HPDE6-E6E7 (cell line): ENCODE results near the gene CCDC182.
A peak's percentile ranks its signal among the peaks of the same experiment; 100 is the strongest.

Experiments
- DNase-seq: peaks from one replicate; pipeline ENCODE4 v3.0.0; 2011; ENCODE audit warnings: missing footprints; ENCODE audit errors: extremely low spot score

Gene CCDC182

GRCh38 chr17:57745242-57745641 is at the start of gene CCDC182:
CCDC182 (minus strand) TSS chr17:57745299; CDS start chr17:57745272, 27 bp downstream.
- DNase-seq, result no peak

GRCh38 chr17:57794841-57795240 is 49.7 kb upstream of the CCDC182 start:
- DNase-seq, result no peak

- DNase-seq, result no peak
Observed at GRCh38 chr17:57788725-57789124, 43.6 kb upstream of the CCDC182 start.

GRCh38 chr17:57785022-57785421 is 39.9 kb upstream of the CCDC182 start:
- no peak for DNase-seq

- DNase-seq, result no peak
Observed at GRCh38 chr17:57784226-57784895, 39.3 kb upstream of the CCDC182 start.

- DNase-seq, result peak; percentile 45
Observed at GRCh38 chr17:57783338-57783742, 38.2 kb upstream of the CCDC182 start.

- DNase-seq, result no peak
Observed at GRCh38 chr17:57782647-57783337, 37.7 kb upstream of the CCDC182 start.

- DNase-seq, result no peak
Observed at GRCh38 chr17:57782062-57782490, 37.0 kb upstream of the CCDC182 start.

GRCh38 chr17:57781386-57782061 is 36.4 kb upstream of the CCDC182 start:
- DNase-seq, result no peak

- no peak for DNase-seq
Observed at GRCh38 chr17:57779706-57780105, 34.6 kb upstream of the CCDC182 start.

GRCh38 chr17:57778306-57778705 is 33.2 kb upstream of the CCDC182 start:
- DNase-seq, result no peak

- DNase-seq, result no peak
Observed at GRCh38 chr17:57776366-57776765, 31.3 kb upstream of the CCDC182 start.

- DNase-seq, result no peak
Observed at GRCh38 chr17:57774872-57775271, 29.8 kb upstream of the CCDC182 start.

GRCh38 chr17:57773557-57773956 is 28.5 kb upstream of the CCDC182 start:
- no peak for DNase-seq

- DNase-seq, result no peak
Observed at GRCh38 chr17:57772774-57773173, 27.7 kb upstream of the CCDC182 start.

- DNase-seq, result no peak
Observed at GRCh38 chr17:57767561-57767960, 22.5 kb upstream of the CCDC182 start.

- no peak for DNase-seq
Observed at GRCh38 chr17:57766318-57766943, 21.3 kb upstream of the CCDC182 start.

- no peak for DNase-seq
Observed at GRCh38 chr17:57762452-57763395, 17.6 kb upstream of the CCDC182 start.

GRCh38 chr17:57761887-57762286 is 16.8 kb upstream of the CCDC182 start:
- DNase-seq, result no peak

- no peak for DNase-seq
Observed at GRCh38 chr17:57760046-57760445, 14.9 kb upstream of the CCDC182 start.

- DNase-seq, result no peak
Observed at GRCh38 chr17:57758654-57759053, 13.6 kb upstream of the CCDC182 start.
